CD1c-positive myeloid dendritic cell (primary cell): ENCODE measurements around the gene KIF26B.

Source experiments
- DNase-seq: peaks from one replicate; pipeline ENCODE4 v3.0.0-alpha.2; 2016; ENCODE audit errors: extremely low spot score

The KIF26B gene

DNA sequence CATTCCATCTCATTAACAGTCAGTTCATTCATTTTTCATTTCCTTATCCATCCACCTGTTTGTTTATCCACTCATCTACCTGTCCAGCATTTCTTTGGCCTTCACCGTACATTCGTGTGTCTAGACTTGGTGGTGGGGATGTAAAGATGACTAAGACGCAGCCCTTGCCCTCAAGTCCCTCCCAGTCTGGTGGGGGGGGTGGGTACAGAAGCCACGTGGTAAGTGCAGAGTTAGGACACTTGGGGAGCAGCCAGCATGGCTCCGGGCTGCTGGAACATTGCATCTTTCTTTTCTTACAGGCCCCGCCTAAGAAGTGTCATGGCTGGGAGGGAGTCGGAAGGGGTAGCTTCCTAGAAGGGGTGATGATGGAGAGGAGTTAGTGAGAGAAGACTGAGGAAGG lies 17.2 kb downstream of the KIF26B start:
- DNase-seq: no peak

DNA sequence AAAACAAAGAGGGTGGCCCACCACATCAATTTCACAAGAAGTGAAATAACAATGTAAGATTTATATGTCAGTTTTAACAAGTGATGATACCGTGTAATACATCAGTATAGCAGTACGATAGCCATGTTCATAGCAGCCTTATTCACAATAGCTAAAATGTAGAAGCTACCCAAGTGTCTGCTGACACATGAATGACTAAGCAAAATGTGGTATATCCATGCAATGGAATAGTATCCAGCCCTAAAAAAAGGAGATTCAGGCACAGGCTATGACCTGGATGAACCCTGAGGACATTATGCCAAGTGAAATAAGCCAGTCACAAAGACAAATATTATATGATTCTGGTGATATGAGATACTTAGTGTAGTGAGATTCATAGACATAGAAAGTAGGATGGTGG lies 18.0 kb downstream of the KIF26B start:
- no peak for DNase-seq

DNA sequence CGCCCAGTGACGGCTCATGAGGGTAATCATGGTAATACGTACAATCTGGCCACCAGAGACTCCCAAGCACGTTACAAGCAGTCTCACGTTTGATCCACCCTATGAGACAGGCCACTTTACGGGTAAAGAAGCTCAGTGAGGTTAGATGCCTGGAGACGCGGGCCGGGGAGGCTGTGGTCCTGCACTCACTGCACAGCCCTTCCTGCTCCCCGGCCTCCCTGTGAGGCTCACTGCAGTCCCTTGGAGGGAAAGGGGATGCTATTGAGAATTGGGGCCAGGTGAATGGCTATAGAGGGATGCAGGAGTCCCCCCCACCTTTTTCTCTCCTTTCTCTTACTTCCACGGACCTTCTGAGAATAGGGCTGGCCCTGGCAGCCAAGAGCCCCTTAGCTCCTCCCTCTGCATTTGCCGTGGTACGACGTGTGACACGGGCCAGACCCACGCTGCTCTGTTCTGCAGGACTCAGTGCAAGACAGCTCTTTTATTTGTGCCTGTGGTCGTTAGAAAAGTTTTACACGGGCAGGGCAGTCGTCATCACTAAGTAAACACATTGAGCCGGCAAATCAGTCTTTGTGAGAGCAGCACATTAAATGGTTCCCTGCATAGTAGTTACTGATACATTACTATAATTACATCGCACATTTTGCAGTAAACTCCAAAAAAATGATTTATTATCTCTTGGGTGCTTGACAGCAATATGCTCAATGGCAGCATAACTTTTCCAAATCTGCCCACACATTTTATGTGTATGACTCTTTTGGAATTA lies 18.8 kb downstream of the KIF26B start:
- no peak for DNase-seq

DNA sequence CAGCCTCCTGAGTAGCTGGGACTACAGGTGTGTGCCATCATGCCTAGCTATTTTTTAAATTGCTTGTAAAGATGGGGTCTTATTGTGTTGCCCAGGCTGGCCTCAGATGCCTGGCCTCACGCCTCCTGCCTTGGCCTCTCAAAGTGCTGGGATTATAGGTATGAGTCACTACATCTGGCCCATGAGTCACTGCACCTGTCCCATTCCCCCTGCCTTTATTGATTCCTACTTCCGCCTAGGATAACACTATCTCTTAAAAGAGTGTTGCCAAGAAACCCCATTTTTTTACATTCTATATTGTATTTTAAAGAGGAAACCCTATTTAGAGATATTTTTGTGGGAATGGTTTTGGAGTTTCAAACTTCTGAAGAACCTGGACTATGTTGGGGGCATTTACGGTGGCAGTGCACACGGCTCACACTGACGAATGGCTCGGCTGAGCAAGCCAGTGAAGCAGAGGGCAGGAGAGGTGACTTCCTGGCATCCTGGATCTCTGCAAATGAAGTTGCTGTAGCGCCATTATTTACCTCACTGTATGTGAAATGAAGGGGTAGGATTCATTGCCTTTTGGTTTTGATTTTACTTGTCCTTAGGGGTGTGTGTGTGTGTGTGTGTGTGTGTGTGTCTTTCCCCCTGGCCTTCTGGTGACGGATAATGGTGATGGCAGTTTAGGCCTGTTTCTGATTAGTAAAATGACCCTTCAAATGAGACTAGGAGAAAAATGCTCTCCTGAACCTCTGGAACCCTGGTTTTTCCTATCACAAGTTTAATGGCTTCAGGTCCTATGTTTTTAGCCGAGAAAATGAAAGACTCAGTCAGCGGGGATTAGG lies 22.5 kb downstream of the KIF26B start:
- DNase-seq: no peak

DNA sequence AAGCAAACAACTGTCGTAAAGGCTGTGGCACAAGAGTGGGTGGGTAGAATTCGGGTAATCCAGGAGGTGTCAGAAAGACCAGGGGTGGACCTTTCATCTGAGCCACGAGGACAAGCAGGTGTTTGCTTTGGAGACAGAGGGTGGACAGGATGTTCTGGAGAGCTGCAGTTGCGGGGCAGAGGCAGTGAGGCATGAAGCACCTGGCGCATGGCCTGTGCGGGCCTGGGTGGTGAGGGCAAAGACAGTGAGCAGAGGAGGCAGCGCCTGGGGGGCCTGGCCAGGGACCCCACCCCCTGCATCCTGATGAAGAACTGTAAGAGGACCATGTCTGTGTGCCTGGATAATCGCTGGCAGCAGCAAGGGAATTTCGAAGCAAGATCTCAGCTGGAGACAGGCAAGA lies 24.9 kb downstream of the KIF26B start:
- no peak for DNase-seq

DNA sequence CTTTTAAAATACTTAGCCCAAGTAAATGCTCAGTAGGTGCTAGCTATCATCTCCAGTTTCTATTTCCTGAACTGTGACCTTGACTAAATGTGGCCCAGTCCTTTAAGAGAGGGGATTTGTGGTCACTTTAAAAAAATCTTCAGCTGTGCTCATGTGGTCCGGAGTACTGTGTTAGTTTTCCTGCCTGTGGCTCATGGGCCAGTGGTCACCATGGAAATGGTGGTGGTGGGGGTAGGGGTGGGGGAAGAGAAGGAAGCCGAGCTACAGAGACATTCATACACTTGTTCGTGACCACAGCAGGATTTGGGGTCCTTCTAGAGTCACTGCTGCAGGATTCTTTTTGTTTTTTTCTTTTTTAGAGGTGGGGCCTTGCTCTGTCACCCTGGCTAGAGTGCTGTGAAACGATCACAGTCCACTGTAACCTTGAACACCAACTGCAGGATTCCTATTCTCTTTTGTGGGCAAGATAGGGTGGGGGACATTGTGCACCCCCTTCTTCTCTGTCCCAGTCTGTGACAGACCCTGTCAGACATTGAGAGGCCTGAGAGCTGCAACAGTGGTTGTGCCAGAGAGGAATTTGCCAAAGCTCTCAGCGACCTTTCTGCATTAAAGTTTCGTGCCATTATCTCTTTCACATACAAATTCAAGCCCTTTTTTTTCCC lies 25.8 kb downstream of the KIF26B start:
- DNase-seq: no peak

DNA sequence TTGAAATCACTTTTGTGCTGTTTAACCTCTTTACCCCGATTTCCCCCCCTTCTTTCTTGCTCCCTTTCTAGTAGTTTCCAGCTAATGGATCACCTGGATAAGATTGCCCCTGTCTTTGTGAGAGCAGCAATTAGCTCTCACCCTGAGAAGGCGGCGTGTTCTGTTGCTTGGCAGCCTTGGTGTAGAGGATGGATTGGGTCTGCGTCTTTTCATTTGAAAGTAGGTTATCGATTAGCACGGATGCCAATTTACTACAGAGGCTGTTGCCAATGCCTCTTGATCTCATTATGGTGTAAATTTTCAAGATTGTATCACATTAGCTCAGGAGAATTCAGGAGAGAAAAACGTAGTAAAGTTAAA lies 26.4 kb downstream of the KIF26B start:
- DNase-seq: no peak

DNA sequence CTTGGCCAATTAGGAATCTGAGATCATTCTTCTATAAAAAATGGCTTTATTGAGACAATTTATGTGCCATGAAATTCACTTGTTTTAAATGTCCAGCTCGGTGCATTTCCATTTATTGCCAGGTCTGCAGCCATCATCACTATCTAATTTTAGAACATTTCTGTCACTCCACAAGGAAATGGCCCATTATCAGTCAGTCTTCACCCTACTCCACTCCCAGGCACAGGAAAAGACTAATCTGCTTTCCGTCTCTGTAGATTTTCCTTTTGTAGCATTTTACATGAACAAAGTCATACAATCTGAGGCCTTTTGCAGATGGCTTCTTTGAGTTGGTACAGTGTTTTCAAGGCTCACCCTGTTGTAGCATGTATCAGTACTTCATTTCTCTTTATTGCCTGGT lies 27.2 kb downstream of the KIF26B start:
- no peak for DNase-seq

DNA sequence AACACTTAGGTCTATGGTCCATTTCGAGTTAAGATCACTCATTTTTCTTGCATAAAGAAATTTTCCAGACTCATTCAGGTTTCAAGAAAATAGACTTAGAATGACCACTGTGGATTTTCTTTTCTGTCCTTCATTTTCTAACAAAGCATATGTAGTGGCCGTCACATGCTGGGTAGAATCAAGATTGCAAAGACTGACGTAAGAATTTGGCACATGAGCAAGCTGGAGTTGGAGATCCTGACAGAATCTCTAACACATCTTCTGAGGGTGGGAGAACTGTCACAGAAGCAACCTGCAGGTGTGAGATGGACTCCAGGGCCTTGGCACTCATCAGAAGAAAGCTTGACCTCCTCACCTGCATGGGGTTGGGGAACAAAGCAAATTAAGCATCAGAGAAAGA lies 28.6 kb downstream of the KIF26B start:
- no peak for DNase-seq

DNA sequence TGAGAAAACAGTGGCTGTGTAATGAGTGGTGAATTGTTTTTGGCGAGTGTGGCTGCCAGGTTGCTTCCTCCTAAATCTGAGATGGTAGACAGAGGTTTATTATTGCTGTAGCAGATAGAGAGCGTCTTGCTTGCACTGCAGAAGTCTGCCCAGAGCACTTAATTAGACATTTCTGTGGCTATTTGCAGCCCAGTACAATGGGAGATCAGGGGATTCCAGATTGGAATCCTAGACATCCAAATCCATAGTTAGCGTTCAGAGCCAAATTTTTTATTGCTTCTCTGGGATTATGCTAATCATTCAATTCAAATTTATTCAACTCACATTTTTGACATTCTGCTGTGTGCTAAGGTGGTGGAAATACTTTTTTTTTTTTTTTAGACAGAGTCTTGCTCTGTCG lies 30.0 kb downstream of the KIF26B start:
- no peak for DNase-seq

DNA sequence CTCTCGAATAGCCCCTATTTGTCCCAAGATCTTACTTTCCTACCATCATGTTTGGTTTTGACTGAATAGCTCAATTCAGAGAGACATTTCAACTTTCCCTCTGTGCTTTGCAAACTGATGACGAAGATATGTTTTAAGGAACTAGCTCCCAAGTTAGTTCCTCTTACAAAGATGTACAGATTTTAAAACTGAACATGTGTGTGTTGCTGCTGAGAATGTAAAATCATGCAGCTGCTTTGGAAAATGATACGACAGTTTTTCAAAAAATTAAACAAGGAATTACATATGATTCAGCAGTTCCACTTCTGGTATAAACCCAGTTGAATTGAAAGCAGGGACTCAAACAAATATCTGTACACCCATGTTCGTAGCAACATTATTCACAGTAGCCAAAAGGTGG lies 33.6 kb downstream of the KIF26B start:
- DNase-seq: peak; percentile 53

DNA sequence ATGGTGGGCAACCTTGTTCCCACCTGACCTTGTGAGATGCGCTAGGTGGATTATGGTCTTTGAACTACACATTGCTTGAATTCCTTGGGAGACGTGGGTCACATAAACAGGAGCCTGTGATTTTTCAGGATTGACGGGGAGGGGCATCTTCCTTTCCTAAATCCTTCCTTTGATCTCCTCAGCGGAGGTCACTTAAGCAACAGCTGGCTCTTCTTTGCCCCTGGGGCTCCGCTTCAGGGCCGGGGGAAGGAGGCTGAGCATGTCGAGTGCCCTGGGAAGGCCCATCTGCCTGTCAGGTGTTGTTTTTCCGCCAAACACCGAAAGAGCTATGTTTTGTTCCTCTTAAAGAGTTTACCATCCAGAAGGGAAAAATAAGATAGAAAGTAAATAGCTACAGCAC lies 40.6 kb downstream of the KIF26B start:
- no peak for DNase-seq

DNA sequence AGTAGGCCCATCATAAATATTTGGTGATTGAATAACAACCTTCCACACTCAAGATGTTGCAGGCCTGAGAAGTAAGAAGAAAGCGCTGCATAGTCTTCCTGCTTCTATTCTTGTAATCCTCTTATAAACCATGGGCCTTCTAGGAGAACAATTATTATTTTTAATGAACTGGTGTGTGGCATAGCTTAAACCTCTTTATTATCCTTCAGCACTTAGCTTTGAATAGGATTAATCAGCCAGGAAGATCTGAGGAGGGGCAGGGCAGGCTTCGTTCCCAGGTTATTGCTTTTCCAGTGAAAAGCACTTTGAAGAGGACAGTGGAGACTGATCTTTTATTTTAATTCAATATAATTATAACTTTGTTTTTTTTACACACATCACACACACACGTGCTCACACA lies 42.3 kb downstream of the KIF26B start:
- no peak for DNase-seq

DNA sequence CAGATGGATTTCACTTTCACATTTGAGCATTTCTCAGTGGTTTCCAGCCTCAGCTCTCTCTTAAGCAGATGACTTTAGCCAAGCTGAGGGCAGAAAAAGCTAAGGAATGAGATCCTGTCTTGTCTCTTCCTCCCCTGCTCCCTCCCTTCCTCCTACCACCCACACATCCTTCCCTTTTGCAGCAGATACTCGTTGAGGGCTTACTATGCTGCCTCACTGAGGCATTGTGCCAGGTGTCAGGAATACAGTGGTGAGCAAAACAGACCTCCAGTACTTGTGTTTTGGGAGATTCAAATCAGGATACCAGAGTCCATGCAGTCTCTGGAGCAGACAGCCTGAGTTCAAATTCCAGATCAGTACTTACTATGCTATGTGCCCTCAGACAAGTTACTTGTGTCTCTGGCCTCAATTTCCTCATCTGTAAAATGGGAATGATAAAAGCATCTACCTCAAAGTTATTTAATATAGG lies 43.2 kb downstream of the KIF26B start:
- DNase-seq: no peak

DNA sequence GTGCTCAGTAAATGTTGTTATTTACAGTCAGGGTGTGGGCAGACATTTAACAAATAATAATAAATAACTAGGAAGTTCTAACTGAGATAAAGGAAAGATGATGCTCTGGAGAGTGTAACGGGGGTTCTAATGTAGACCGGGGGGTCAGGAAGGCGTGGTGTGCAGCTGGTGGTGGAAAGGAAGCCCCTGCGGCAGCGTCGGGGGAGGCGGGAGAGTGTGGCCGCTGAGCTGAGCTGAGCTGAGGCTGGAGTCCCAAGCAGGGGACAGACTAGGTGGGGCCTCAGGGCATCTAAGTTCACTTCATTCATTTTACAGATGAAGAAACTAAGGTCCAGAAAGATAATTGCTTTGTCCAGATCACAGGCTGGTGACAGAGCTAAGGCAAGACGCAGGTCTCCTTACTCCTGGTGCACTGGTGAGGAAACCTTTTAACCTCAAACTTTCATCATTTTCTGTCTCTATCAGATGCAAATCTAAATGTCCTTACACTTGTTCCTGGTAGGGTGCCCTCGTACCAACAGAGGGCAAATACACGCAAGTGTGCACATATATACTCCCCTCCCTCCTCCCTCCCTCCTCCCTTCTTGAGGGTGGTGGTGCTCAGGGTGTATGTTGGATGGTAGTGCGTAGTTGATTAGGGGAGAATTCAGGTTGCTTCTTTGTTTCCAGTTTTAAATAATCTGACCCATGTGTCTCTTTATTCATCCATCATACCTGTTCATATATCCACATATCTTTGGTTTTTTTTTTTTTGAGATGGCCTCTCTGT lies 44.1 kb downstream of the KIF26B start:
- no peak for DNase-seq

DNA sequence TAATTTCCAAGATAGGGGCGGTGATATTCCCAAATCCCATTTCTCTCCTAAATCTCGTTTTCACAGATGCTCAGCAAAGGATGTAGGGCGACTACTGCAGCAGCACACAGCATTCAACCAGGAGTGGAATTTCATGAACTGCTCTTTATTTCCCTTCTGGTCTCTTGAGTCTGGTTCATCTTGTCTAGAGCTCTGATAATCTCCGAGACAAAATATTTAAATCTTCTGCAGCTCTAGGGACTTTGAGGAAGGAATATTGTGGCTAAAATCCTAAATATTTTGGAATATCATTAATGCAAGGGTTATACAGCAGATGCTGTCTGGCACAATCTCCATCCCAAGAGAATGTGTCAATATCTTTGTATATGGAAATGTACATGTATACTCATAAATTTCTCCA lies 45.4 kb downstream of the KIF26B start:
- no peak for DNase-seq

DNA sequence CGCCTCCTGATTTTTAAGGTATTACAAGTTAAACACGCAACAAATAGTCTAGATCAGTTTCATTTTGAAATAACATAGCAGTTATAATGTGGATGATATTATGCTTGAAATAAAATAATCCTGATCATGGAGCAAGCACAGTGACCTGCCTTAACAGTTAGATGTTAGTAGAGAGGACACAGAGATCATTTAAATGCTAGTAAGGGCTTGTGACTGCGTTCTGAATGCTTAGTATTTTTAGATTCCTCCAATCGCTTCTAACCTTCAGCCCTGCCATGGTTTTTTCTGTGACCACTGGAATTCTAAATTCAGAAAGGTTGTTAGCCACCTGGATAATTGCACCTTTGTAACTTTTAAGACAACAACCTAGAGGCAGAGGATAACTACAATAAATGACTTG lies 46.4 kb downstream of the KIF26B start:
- no peak for DNase-seq

DNA sequence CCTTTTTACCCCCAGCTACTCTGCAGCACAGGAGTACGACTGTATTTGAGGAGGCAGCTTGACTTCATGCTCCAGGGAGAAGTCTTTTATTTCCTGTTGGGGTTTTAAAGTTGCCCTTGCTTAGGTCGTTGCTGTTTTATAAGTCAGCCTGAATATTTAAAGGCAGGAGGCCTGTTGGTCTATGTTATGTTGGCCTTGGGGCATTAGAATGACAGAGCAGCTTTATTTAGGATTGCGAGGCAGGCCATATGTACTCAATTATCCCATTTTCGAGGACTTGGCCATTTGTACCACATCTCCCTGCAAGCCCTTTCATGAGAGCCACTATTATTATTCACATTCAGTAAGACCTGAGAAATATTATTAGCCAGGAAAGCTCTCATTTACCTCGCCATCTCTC lies 47.0 kb downstream of the KIF26B start:
- no peak for DNase-seq

DNA sequence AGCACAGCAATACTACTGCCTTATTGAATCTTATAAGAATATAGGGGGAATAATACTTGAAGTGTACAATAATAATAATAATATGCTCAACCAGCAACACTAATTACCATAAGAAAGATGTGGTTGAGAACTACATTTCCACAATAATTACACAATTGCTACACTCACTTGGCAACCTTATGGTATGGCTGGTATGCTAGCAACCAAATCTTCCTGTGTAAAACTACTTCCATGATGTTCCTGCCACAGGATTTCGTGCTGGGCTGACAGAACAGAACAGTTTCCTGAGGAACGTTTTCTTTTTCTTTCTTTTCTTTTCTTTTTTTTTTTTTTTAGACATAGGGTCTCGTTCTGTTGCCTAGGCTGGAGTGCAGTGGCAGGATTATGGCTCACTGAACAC lies 50.6 kb downstream of the KIF26B start:
- DNase-seq: no peak

DNA sequence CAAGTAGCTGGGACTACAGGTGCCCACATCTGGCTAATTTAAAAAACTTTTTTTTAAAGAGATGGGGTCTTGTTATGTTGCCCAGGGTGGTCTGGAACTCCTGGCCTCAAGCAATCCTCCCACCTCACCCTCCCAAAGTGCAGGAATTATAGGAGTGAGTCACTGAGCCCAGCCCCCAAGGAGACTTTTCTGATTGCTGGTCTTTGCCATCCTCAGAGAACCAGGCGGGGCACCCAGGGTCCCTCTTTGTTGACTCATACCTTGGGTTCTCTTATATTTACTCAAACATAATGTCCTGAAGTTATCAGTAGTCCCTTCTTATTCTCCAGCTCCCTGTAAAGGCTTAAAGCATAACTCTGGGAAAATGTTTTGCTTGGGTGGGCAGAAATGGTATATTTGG lies 51.1 kb downstream of the KIF26B start:
- DNase-seq: no peak

DNA sequence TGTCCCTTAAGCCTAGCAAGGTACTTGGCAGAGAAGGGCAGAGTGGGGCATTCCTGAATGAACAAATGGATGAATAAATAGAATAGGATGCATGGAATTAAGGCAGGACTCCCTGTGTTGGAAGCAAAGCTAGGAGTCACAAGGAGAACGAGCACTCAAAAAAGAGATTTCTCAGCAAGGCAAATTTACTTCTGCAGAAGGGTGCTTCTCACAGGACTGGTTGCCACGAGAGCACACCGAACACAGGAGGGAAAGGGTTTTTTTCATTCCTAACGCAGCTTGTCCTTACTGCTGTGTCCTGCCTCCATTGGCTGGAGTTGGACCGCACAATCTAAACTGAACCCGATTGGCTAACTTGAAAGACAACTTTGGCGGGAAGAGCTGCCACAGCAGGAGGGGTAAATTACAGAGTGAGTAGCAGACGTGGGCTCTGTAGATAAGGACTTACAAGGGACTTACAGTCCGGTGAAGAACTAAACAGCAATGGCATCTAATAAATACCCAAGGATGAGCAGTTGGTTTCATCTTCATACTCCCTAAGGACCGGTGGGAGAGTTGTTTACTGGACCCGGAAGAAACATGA lies 52.4 kb downstream of the KIF26B start:
- DNase-seq: no peak

DNA sequence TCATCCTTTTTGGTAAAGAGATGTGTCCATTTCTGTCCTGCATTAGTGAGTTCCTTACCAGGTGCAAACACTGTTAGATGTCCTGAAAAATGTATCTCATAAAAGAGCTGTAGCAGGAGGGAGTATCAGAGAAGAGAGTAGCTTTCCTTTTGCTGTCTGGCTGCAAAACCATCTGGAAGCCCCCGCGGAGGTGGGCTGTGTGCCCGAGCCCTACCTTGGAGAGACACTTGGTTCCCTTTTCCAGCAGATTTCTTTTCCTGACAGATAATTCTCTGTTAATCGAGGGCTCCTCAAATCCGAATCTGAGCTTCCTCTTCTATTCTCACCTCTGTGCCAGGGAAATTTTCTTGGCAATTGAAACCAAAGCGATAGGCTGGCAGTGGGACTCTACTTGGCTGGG lies 53.0 kb downstream of the KIF26B start:
- DNase-seq: no peak
